T-cell (primary cell): ENCODE data around the gene MBTD1. TPM values are rescaled to one million over a fixed set of nuclear protein-coding genes. Genes with fewer than 3 reads are reported as not detected.
"Not testable (repeated sequence)": the region's sequence is repeated elsewhere in the genome, so short reads cannot be mapped to it uniquely, and the experiment has no call there.

ENCODE experiments used
- ATAC-seq, 4 experiments: fragments of 200-7000 bp in 3 of 4; fragments of 150-1000 bp in 1 of 4; cut with Tn5 transposase; replicated peaks in 1 of 4; 1 replicate in 3 of 4; 2 replicates in 1 of 4; pipeline ENCODE4 v1.10.0; 2021; ENCODE audit warnings: moderate library complexity in 3 of 4, mild to moderate bottlenecking in 2 of 4, moderate number of reproducible peaks in 1 of 4
- CTCF ChIA-PET, 2 donors: fragments of 300-600 bp; sonication (Branson Sonifier 250); formaldehyde crosslinking; loops; one replicate each; lab custom pipeline; 2022; ENCODE audit warnings: antibody characterized with exemption in 2 of 2; lab: Charles Lee
- POLR2A ChIA-PET, 2 donors: fragments of 300-600 bp; sonication (Branson Sonifier 250); formaldehyde crosslinking; loops; one replicate each; lab custom pipeline; 2022; ENCODE audit warnings: antibody characterized with exemption in 2 of 2; lab: Charles Lee
- DNase-seq, 35 experiments: peaks; one replicate each; pipeline versions ENCODE4 v3.0.0 to v3.0.0-alpha.2; 2013 to 2023
- H3K27ac ChIP-seq: one replicate; pipeline ENCODE4 v1.5.1; 2013; ENCODE audit warnings: low read length
- H3K27me3 ChIP-seq, 2 experiments: replicated peaks in 1 of 2; 1 replicate in 1 of 2; 2 replicates in 1 of 2; pipeline versions ENCODE4 v1.6.1 to v1.7.0; 2013; ENCODE audit warnings: low read length in 1 of 2, mixed read lengths in 1 of 2; ENCODE audit not compliant: control insufficient read depth in 2 of 2, insufficient read depth in 2 of 2; ENCODE audit errors: extremely low read depth in 1 of 2
- H3K36me3 ChIP-seq, 2 donors: 1 replicate in 1 of 2; 2 replicates in 1 of 2; pipeline versions ENCODE4 v1.6.1 to v1.7.0; 2013; ENCODE audit warnings: low read length in 1 of 2; ENCODE audit not compliant: control insufficient read depth in 2 of 2, insufficient read depth in 1 of 2; ENCODE audit errors: extremely low read depth in 1 of 2
- H3K4me1 ChIP-seq, 2 experiments: 1 replicate in 1 of 2; 2 replicates in 1 of 2; pipeline versions ENCODE4 v1.6.1 to v1.7.0; 2013; ENCODE audit warnings: low read length in 2 of 2, mixed read lengths in 1 of 2; ENCODE audit not compliant: insufficient read depth in 2 of 2, control insufficient read depth in 1 of 2; ENCODE audit errors: extremely low read depth in 1 of 2
- H3K4me3 ChIP-seq, 2 donors: 1 replicate in 1 of 2; 2 replicates in 1 of 2; pipeline versions ENCODE4 v1.5.1 to v1.7.0; 2013; ENCODE audit warnings: mild to moderate bottlenecking in 2 of 2, low read length in 1 of 2, moderate library complexity in 1 of 2; ENCODE audit not compliant: control insufficient read depth in 1 of 2; ENCODE audit errors: extremely low read depth in 1 of 2
- H3K9me3 ChIP-seq: 2 replicates; pipeline ENCODE4 v1.7.0; 2013
- H3K27ac Mint-ChIP-seq, 2 donors: one replicate each; pipeline ENCODE4 v1.8.0; 2020 to 2021; ENCODE audit warnings: mild to moderate bottlenecking in 2 of 2, mixed read lengths in 2 of 2
- H3K27me3 Mint-ChIP-seq, 2 donors: one replicate each; pipeline ENCODE4 v1.8.0; 2021 to 2022; ENCODE audit warnings: mixed read lengths in 2 of 2
- H3K36me3 Mint-ChIP-seq: one replicate; pipeline ENCODE4 v1.8.0; 2021; ENCODE audit warnings: mixed read lengths
- H3K4me1 Mint-ChIP-seq, 3 donors: one replicate each; pipeline ENCODE4 v1.8.0; 2020 to 2022; ENCODE audit warnings: mixed read lengths in 3 of 3, mild to moderate bottlenecking in 1 of 3
- H3K4me3 Mint-ChIP-seq, 3 donors: one replicate each; pipeline ENCODE4 v1.8.0; 2020 to 2022; ENCODE audit warnings: mild to moderate bottlenecking in 3 of 3, mixed read lengths in 3 of 3, moderate library complexity in 3 of 3
- H3K9me3 Mint-ChIP-seq, 3 donors: one replicate each; pipeline ENCODE4 v1.8.0; 2020 to 2022; ENCODE audit warnings: mixed read lengths in 3 of 3
- WGBS: methylation state at CpG from one replicate; pipeline ENCODE4 v1.1.5; 2013; ENCODE audit warnings: missing lambda C conversion rate; ENCODE audit not compliant: insufficient coverage; 5-methylcytosine and 5-hydroxymethylcytosine counted together
- total RNA-seq, 35 experiments: library from RNA in 6 of 35; stranded (reverse) in 6 of 35; fragments of 120-200 nt in 1 of 35; gene quantifications; one replicate each; pipeline versions ENCODE4 v1.2.1 to v1.2.4 and lab custom pipeline; 2013 to 2026

Gene MBTD1
- total RNA-seq, 5 donors from 2014 or later (not counting 1 experiment from before 2014, with no cell fraction given) = 23.2 to 27.3 (median 24.7) TPM

- peaks cover 0 to 2% of the 10 kb centered on the region in 2 donors for H3K36me3 ChIP-seq
- CTCF ChIA-PET = no interaction called here
- H3K27ac ChIP-seq = no peak overlapping the region
- Mint-ChIP-seq H3K4me3 (no peak overlapping the region), H3K4me1 (peaks cover 36 to 44% (median 41%) of the 10 kb centered on the region in 3 donors), H3K27ac (peak overlapping the region in 1 of 2 donors; percentile 54), H3K36me3 (peaks cover 12% of the 10 kb centered on the region), H3K9me3 (no peaks in the 10 kb centered on the region), H3K27me3 (no peaks in the 10 kb centered on the region)
- peaks cover 0 to 6% of the 10 kb centered on the region in 2 experiments for H3K4me1 ChIP-seq
- no peaks in the 10 kb centered on the region for H3K27me3 ChIP-seq
- no peaks in the 10 kb centered on the region for H3K9me3 ChIP-seq
- DNase-seq (no peak), ATAC-seq (no peak)
- no peak overlapping the region for H3K4me3 ChIP-seq
- POLR2A ChIA-PET = interaction anchor here in 1 of 2 donors (0.6 kb wide), 1 partner anchor 222 kb away, joined by 3 read pairs; no protein-coding TSS in a partner anchor
- 100% methylated on average over 3 of the region's 3 CpGs for WGBS
Observed at GRCh38 chr17:51229889-51230288, 30.0 kb downstream of the MBTD1 start.

- Mint-ChIP-seq H3K36me3 (peaks cover 20% of the 10 kb centered on the region), H3K4me1 (peaks cover 34 to 46% (median 44%) of the 10 kb centered on the region in 3 donors), H3K27ac (no peak overlapping the region), H3K9me3 (no peaks in the 10 kb centered on the region), H3K4me3 (no peak overlapping the region), H3K27me3 (no peaks in the 10 kb centered on the region)
- ChIA-PET CTCF (interaction anchor here in 1 of 2 donors (0.5 kb wide), 1 partner anchor 54 kb away, joined by 3 read pairs; no protein-coding TSS in a partner anchor), POLR2A (interaction anchor here in 1 of 2 donors (0.6 to 0.7 kb wide), 4 partner anchors 12 to 411 kb away, joined by 3 to 10 read pairs (median 4); no protein-coding TSS in a partner anchor)
- Histone ChIP-seq H3K36me3 (peaks cover 0 to 11% of the 10 kb centered on the region in 2 donors), H3K9me3 (no peaks in the 10 kb centered on the region), H3K27ac (no peak overlapping the region), H3K4me1 (peaks cover 0 to 6% of the 10 kb centered on the region in 2 experiments), H3K4me3 (no peak overlapping the region), H3K27me3 (no peaks in the 10 kb centered on the region)
- ATAC-seq (no peak), DNase-seq (no peak)
- no CpG with 5 or more reads among the region's 4 CpGs for WGBS
Observed at GRCh38 chr17:51228161-51228560, 31.7 kb downstream of the MBTD1 start.

GRCh38 chr17:51225523-51225922, 34.3 kb downstream of the MBTD1 start:
- H3K9me3 Mint-ChIP-seq, DNase-seq, H3K27me3 ChIP-seq, H3K27me3 Mint-ChIP-seq, H3K27ac Mint-ChIP-seq, H3K4me3 ChIP-seq, CTCF ChIA-PET, H3K27ac ChIP-seq, H3K4me3 Mint-ChIP-seq, POLR2A ChIA-PET, ATAC-seq, H3K9me3 ChIP-seq, H3K4me1 ChIP-seq: not testable (repeated sequence)
- Mint-ChIP-seq H3K36me3 (peaks cover 28% of the 10 kb centered on the region), H3K4me1 (peaks cover 25 to 34% (median 32%) of the 10 kb centered on the region in 3 donors)
- peaks cover 7 to 33% of the 10 kb centered on the region in 2 donors for H3K36me3 ChIP-seq
- 93% methylated on average over 2 of the region's 7 CpGs for WGBS

- Mint-ChIP-seq H3K36me3 (peaks cover 36% of the 10 kb centered on the region), H3K27ac (peak overlapping the region in 1 of 2 donors; percentile 8), H3K27me3 (no peaks in the 10 kb centered on the region), H3K4me3 (no peak overlapping the region), H3K4me1 (peaks cover 16 to 25% (median 24%) of the 10 kb centered on the region in 3 donors), H3K9me3 (no peaks in the 10 kb centered on the region)
- H3K27ac ChIP-seq = no peak overlapping the region
- CTCF ChIA-PET = no interaction called here
- H3K36me3 ChIP-seq = peaks cover 7 to 42% of the 10 kb centered on the region in 2 donors
- POLR2A ChIA-PET = no interaction called here
- WGBS = no CpG with 5 or more reads among the region's 10 CpGs
- ATAC-seq (no peak), DNase-seq (no peak)
- peaks cover 0 to 4% of the 10 kb centered on the region in 2 experiments for H3K4me1 ChIP-seq
- no peaks in the 10 kb centered on the region for H3K27me3 ChIP-seq
- H3K4me3 ChIP-seq = no peak overlapping the region
- H3K9me3 ChIP-seq = no peaks in the 10 kb centered on the region
Observed at GRCh38 chr17:51224402-51225262, 35.2 kb downstream of the MBTD1 start.

- DNase-seq (no peak), ATAC-seq (no peak)
- WGBS = no CpG with 5 or more reads among the region's 4 CpGs
- H3K4me3 Mint-ChIP-seq = no peak overlapping the region
- peaks cover 54% of the 10 kb centered on the region for H3K36me3 Mint-ChIP-seq
- peaks cover 9 to 68% of the 10 kb centered on the region in 2 donors for H3K36me3 ChIP-seq
- no peaks in the 10 kb centered on the region for H3K9me3 ChIP-seq
- CTCF ChIA-PET = interaction anchor here in 1 of 2 donors (0.5 kb wide), 1 partner anchor 1881 kb away, joined by 3 read pairs; no protein-coding TSS in a partner anchor
- peaks cover 0 to 4% of the 10 kb centered on the region in 2 experiments for H3K4me1 ChIP-seq
- POLR2A ChIA-PET = no interaction called here
- H3K27ac ChIP-seq = no peak overlapping the region
- H3K9me3 Mint-ChIP-seq = no peaks in the 10 kb centered on the region
- H3K27ac Mint-ChIP-seq = no peak overlapping the region
- no peak overlapping the region for H3K4me3 ChIP-seq
- H3K27me3 ChIP-seq = no peaks in the 10 kb centered on the region
- peaks cover 11 to 28% (median 16%) of the 10 kb centered on the region in 3 donors for H3K4me1 Mint-ChIP-seq
- no peaks in the 10 kb centered on the region for H3K27me3 Mint-ChIP-seq
Observed at GRCh38 chr17:51221322-51221721, 38.5 kb downstream of the MBTD1 start.

GRCh38 chr17:51217946-51218345, 41.9 kb downstream of the MBTD1 start:
- Mint-ChIP-seq H3K4me3 (no peak overlapping the region), H3K4me1 (peaks cover 0 to 11% (median 2%) of the 10 kb centered on the region in 3 donors), H3K36me3 (peaks cover 45% of the 10 kb centered on the region), H3K27me3 (no peaks in the 10 kb centered on the region), H3K27ac (no peak overlapping the region), H3K9me3 (no peaks in the 10 kb centered on the region)
- H3K4me1 ChIP-seq = no peaks in the 10 kb centered on the region
- ChIA-PET CTCF (no interaction called here), POLR2A (interaction anchor here (0.6 to 0.7 kb wide), 2 partner anchors 9 to 365 kb away, joined by 3 to 14 read pairs; no protein-coding TSS in a partner anchor)
- peaks cover 9 to 69% of the 10 kb centered on the region in 2 donors for H3K36me3 ChIP-seq
- no peaks in the 10 kb centered on the region for H3K9me3 ChIP-seq
- ATAC-seq (no peak), DNase-seq (no peak)
- no CpG with 5 or more reads among the region's 1 CpG for WGBS
- no peak overlapping the region for H3K27ac ChIP-seq
- H3K4me3 ChIP-seq = no peak overlapping the region
- no peaks in the 10 kb centered on the region for H3K27me3 ChIP-seq
